Measurements from ENCODE around the gene TADA2A. TPM values are rescaled to one million over a fixed set of nuclear protein-coding genes. Genes with fewer than 3 reads are reported as not detected.
"Not testable (repeated sequence)": the region's sequence is repeated elsewhere in the genome, so short reads cannot be mapped to it uniquely, and the experiment has no call there.

Gene TADA2A
- total RNA-seq, 4 donors from 2014 or later = 17.6 to 74.1 (median 23.5) TPM

DNA sequence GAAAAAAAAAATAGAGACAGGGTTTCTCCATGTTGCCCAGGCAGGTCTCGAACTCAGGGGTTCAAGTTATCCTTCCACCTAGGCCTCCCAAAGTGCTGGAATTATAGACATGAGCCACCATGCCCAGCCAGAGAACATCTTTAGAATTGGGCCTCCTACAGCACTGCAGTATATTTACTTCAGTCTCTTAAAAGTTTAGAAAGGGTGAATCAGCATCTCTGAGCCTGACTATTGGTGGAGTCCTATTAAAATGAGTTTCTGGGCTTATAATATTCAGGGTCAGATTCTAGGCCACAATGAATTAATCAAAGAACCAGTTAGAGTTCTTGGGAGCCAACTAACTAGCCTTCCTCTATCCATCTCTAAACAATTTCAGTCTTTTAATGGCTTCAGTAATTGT lies 22.8 kb downstream of the TADA2A start:
- Histone ChIP-seq H3K9me3 (no peaks in the 10 kb centered on the region), H3K27me3 (no peaks in the 10 kb centered on the region), H3K4me1 (peaks cover 0 to 14% (median 0%) of the 10 kb centered on the region in 4 donors), H3K36me3 (peaks cover 0 to 69% (median 4%) of the 10 kb centered on the region in 3 donors), H3K27ac (no peak overlapping the region), H3K4me3 (no peak overlapping the region)
- TF ChIP-seq, protein P1, sequence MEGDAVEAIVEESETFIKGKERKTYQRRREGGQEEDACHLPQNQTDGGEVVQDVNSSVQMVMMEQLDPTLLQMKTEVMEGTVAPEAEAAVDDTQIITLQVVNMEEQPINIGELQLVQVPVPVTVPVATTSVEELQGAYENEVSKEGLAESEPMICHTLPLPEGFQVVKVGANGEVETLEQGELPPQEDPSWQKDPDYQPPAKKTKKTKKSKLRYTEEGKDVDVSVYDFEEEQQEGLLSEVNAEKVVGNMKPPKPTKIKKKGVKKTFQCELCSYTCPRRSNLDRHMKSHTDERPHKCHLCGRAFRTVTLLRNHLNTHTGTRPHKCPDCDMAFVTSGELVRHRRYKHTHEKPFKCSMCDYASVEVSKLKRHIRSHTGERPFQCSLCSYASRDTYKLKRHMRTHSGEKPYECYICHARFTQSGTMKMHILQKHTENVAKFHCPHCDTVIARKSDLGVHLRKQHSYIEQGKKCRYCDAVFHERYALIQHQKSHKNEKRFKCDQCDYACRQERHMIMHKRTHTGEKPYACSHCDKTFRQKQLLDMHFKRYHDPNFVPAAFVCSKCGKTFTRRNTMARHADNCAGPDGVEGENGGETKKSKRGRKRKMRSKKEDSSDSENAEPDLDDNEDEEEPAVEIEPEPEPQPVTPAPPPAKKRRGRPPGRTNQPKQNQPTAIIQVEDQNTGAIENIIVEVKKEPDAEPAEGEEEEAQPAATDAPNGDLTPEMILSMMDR (IDR thresholded peaks at IDR 0.05) = no peak
- no peak for TF ChIP-seq POLR2A (IDR thresholded peaks at IDR 0.05)
- WGBS, 2 donors = 85 to 94% methylated on average over 1 of the region's 1 CpG
- DNase-seq (ENCODE audit: low spot score in 2 of 2) = no peak

- DNase-seq (ENCODE audit: low spot score in 2 of 2) = no peak
- peaks cover 0 to 62% (median 4%) of the 10 kb centered on the region in 3 donors for H3K36me3 ChIP-seq
- H3K9me3 ChIP-seq = no peaks in the 10 kb centered on the region
- peaks cover 0 to 14% (median 0%) of the 10 kb centered on the region in 4 donors for H3K4me1 ChIP-seq
- H3K27ac ChIP-seq = peak overlapping the region in 2 of 4 donors; percentile 3 to 20
- H3K27me3 ChIP-seq = no peaks in the 10 kb centered on the region
- TF ChIP-seq EP300 (IDR thresholded peaks at IDR 0.05) (no peak), POLR2A (IDR thresholded peaks at IDR 0.05) (no peak)
- TF ChIP-seq, protein P1 (IDR thresholded peaks at IDR 0.05) = no peak
- 21 to 23% methylated on average over 1 of the region's 1 CpG for WGBS, 2 donors
- H3K4me3 ChIP-seq = no peak overlapping the region
Observed at GRCh38 chr17:37430051-37430627, 23.5 kb downstream of the TADA2A start.

DNA sequence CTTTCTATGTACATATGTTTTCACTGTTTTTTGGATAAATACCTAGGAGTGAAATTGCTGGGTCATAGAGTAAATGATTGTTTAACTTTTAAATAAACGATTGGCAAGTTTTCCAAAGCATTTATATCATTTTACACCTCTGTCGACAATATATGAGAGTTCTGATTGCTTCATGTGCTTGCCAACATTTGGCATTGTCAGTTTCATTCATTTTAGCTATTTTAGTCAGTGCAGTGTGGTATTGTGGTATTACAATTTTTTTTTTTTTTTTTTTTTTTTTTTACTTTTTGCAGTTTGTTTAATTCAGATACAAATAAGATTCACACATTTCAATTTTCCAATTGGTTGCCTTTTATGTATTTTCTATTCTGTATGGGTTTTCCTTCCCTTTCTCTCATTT lies 26.0 kb downstream of the TADA2A start:
- Histone ChIP-seq H3K36me3 (peaks cover 0 to 57% (median 4%) of the 10 kb centered on the region in 3 donors), H3K4me1 (peaks cover 0 to 14% (median 0%) of the 10 kb centered on the region in 4 donors), H3K27ac (no peak overlapping the region), H3K4me3 (no peak overlapping the region), H3K27me3 (no peaks in the 10 kb centered on the region), H3K9me3 (no peaks in the 10 kb centered on the region)
- DNase-seq (ENCODE audit: low spot score in 2 of 2) = no peak
- WGBS, 2 donors = 96 to 99% methylated on average over 2 of the region's 2 CpGs
- TF ChIP-seq POLR2A (IDR thresholded peaks at IDR 0.05) (no peak), EP300 (IDR thresholded peaks at IDR 0.05) (no peak)
- TF ChIP-seq, protein P1 (IDR thresholded peaks at IDR 0.05) = no peak

- WGBS, 2 donors = 77 to 80% methylated on average over 4 of the region's 4 CpGs
- no peak overlapping the region for H3K27ac ChIP-seq
- no peaks in the 10 kb centered on the region for H3K27me3 ChIP-seq
- H3K36me3 ChIP-seq = peaks cover 0 to 73% (median 4%) of the 10 kb centered on the region in 3 donors
- H3K4me1 ChIP-seq = no peaks in the 10 kb centered on the region
- no peak overlapping the region for H3K4me3 ChIP-seq
- TF ChIP-seq POLR2A (IDR thresholded peaks at IDR 0.05) (no peak), EP300 (IDR thresholded peaks at IDR 0.05) (no peak)
- TF ChIP-seq, protein P1 (IDR thresholded peaks at IDR 0.05) = no peak
- no peaks in the 10 kb centered on the region for H3K9me3 ChIP-seq
- DNase-seq (ENCODE audit: low spot score in 2 of 2) = no peak
Observed at GRCh38 chr17:37438141-37438540, 31.5 kb downstream of the TADA2A start.

- Histone ChIP-seq H3K27me3 (no peaks in the 10 kb centered on the region), H3K4me3 (no peak overlapping the region), H3K9me3 (no peaks in the 10 kb centered on the region), H3K27ac (no peak overlapping the region), H3K36me3 (peaks cover 0 to 91% (median 4%) of the 10 kb centered on the region in 3 donors), H3K4me1 (no peaks in the 10 kb centered on the region)
- TF ChIP-seq POLR2A (IDR thresholded peaks at IDR 0.05) (no peak), EP300 (IDR thresholded peaks at IDR 0.05) (no peak)
- TF ChIP-seq, protein P1 (IDR thresholded peaks at IDR 0.05) = no peak
- DNase-seq (ENCODE audit: low spot score in 2 of 2) = no peak
- WGBS, 2 donors = 90 to 98% methylated on average over 2 of the region's 2 CpGs
Observed at GRCh38 chr17:37440424-37440823, 33.7 kb downstream of the TADA2A start.

- DNase-seq (ENCODE audit: low spot score in 2 of 2) = not testable (repeated sequence)
Observed at GRCh38 chr17:37441369-37442014, 34.8 kb downstream of the TADA2A start.

More at GRCh38 chr17:37441369-37442014, 34.8 kb downstream of the TADA2A start:
- not testable (repeated sequence) for H3K4me1 ChIP-seq, H3K27ac ChIP-seq, H3K9me3 ChIP-seq, H3K4me3 ChIP-seq, H3K27me3 ChIP-seq
- 90 to 92% methylated on average over 12 of the region's 12 CpGs for WGBS, 2 donors
- H3K36me3 ChIP-seq = peaks cover 0 to 90% (median 4%) of the 10 kb centered on the region in 3 donors
